K562 (cell line): ENCODE measurements around the gene TMTC3. TPM values are rescaled to one million over a fixed set of nuclear protein-coding genes. Genes with fewer than 3 reads are reported as not detected.

Experiments
- BRCA1 ChIP-seq, 2 experiments: fragments of 450-650 bp in 1 of 2; sonication (generic) in 1 of 2; formaldehyde crosslinking in 1 of 2; IDR thresholded peaks; 2 replicates each; pipeline versions ENCODE4 v1.5.0 to v1.6.1; 2017 to 2020; ENCODE audit warnings: mild to moderate bottlenecking in 1 of 2, missing genetic modification reagents in 1 of 2
- MGA ChIP-seq: fragments of 450-650 bp; IDR thresholded peaks from 2 replicates; pipeline ENCODE4 v1.6.1; 2016; ENCODE audit warnings: mild to moderate bottlenecking, moderate library complexity
- NFIC ChIP-seq: fragments of 450-650 bp; IDR thresholded peaks from 2 replicates; pipeline ENCODE4 v1.6.1; 2017; ENCODE audit warnings: mild to moderate bottlenecking, inconsistent platforms
- PHF8 ChIP-seq: fragments of 200-600 bp; sonication (generic); IDR thresholded peaks from 2 replicates; pipeline ENCODE4 v1.6.1; 2012; ENCODE audit warnings: mixed run types, mild to moderate bottlenecking, inconsistent platforms, low read length, moderate library complexity, borderline replicate concordance
- PKNOX1 ChIP-seq: fragments of 450-650 bp; IDR thresholded peaks from 2 replicates; pipeline ENCODE4 v1.6.1; 2016
- POLR3A ChIP-seq: IDR thresholded peaks from 2 replicates; pipeline ENCODE4 v1.6.1; 2011; ENCODE audit warnings: borderline replicate concordance, mild to moderate bottlenecking, moderate library complexity; ENCODE audit not compliant: insufficient read length, insufficient read depth; ENCODE audit errors: extremely low read depth
- ZNF263 ChIP-seq: sonication (generic); formaldehyde crosslinking; IDR thresholded peaks from 2 replicates; pipeline ENCODE4 v1.8.0; 2022; ENCODE audit warnings: mild to moderate bottlenecking, missing genetic modification reagents, borderline replicate concordance
- ZNF395 ChIP-seq: fragments of 200-800 bp; sonication (Bioruptor generic); IDR thresholded peaks from 2 replicates; pipeline ENCODE4 v1.6.1; 2017; ENCODE audit warnings: missing genetic modification characterization, missing compliant biosample characterization
- ZNF398 ChIP-seq: fragments of 250-450 bp; sonication (Bioruptor Pico); IDR thresholded peaks from 2 replicates; pipeline ENCODE4 v1.8.0; 2021; ENCODE audit warnings: moderate library complexity, mild to moderate bottlenecking, inconsistent platforms
- ZNF696 ChIP-seq: fragments of 250-450 bp; sonication (Bioruptor Pico); conservative IDR thresholded peaks from 2 replicates; pipeline ENCODE4 v1.4.0; 2020; ENCODE audit warnings: mild to moderate bottlenecking, moderate library complexity
- polyA plus RNA-seq, 8 experiments: library from polyadenylated mRNA; depleted of rRNA in 4 of 8; stranded (reverse) in 5 of 8; unstranded in 3 of 8; fragments of >200 nt; fragmentation: Nextera tagmentation in 2 of 8; fragmentation: Illumina TruSeq in 1 of 8; extraction: Ambion mirVana in 2 of 8; extraction: Trizol in 1 of 8; gene quantifications; 2 replicates each; pipeline versions ENCODE4 v1.2.1 to v1.2.3, GENCODE V29; 2011 to 2014; ENCODE audit warnings: inconsistent platforms in 1 of 8, missing spikeins in 1 of 8
- total RNA-seq, 7 experiments: library from RNA; depleted of rRNA in 6 of 7; stranded (reverse); fragments of >200 nt in 6 of 7; fragmentation: Illumina TruSeq in 2 of 7; extraction: Trizol in 2 of 7; gene quantifications; 2 replicates each; pipeline versions ENCODE4 v1.2.1 to v1.2.3, GENCODE V29; 2011 to 2021; ENCODE audit warnings: low replicate concordance in 1 of 7

Gene TMTC3
- total and polyA plus RNA-seq, 9 of the 15 experiments (the other 6 are each of a cell fraction or from before 2014, with no cell fraction given): 1.9 to 9.8 (median 4.7) TPM

GRCh38 chr12:88192426-88192825, 50.3 kb downstream of the TMTC3 start (continued):
- TF ChIP-seq MGA (no peak), PHF8 (no peak), ZNF696 (CRISPR knock-in tag) (no peak), BRCA1 (IDR thresholded peaks at IDR 0.05) (no peak), BRCA1 (CRISPR knock-in tag; IDR thresholded peaks at IDR 0.05) (no peak), NFIC (no peak), ZNF263 (CRISPR knock-in tag) (no peak), ZNF395 (CRISPR knock-in tag) (no peak), POLR3A (no peak), PKNOX1 (no peak), ZNF398 (no peak)
